Mucosa of descending colon (tissue), 3 donors: ENCODE data around the gene CCDC175. TPM values are rescaled to one million over a fixed set of nuclear protein-coding genes. Genes with fewer than 3 reads are reported as not detected.

Experiments
- ATAC-seq: fragments of 200-7000 bp; cut with Tn5 transposase; one replicate; pipeline ENCODE4 v1.9.1; 2020; ENCODE audit warnings: mild to moderate bottlenecking, moderate library complexity
- DNase-seq, 3 donors: peaks; one replicate each; pipeline ENCODE4 v3.0.0-alpha.2; 2020
- H3K36me3 ChIP-seq: fragments of 200-600 bp; one replicate; pipeline ENCODE4 v1.8.0; 2021; ENCODE audit warnings: low read depth, mild to moderate bottlenecking
- H3K4me1 ChIP-seq: fragments of 200-600 bp; one replicate; pipeline ENCODE4 v1.8.0; 2021; ENCODE audit warnings: low read depth, mild to moderate bottlenecking
- H3K4me3 ChIP-seq: fragments of 200-600 bp; one replicate; pipeline ENCODE4 v1.8.0; 2021; ENCODE audit warnings: mild to moderate bottlenecking
- H3K9me3 ChIP-seq: fragments of 200-600 bp; one replicate; pipeline ENCODE4 v1.8.0; 2021; ENCODE audit warnings: mild to moderate bottlenecking
- intact Hi-C, 2 donors: fragments of 100-400 bp; cut with DNase I in 1 of 2; cut with micrococcal nuclease in 1 of 2; formaldehyde crosslinking; loops; one replicate each; pipeline versions ENCODE4 v1.11.0 to v1.11.1; 2022; cut with DNase I, micrococcal nuclease
- total RNA-seq, 3 donors: library from RNA; stranded (reverse); fragmentation: NEBNext Ultra II Directional in 2 of 3; extraction: Animal tissue kit (Norgen Biotek cat#: 25700) in 2 of 3; gene quantifications; one replicate each; pipeline versions ENCODE4 v1.2.1 to v1.2.4, GENCODE V29; 2021 to 2023
- TF ChIP-seq, protein P1 (sequence below): fragments of 200-600 bp; IDR thresholded peaks from one replicate; pipeline ENCODE4 v1.8.0; 2022; ENCODE audit warnings: antibody characterized with exemption, mild to moderate bottlenecking
- donor health status: DM: no; HTN: no; CAD: no; lungs with moderate emphysema.
- donor health status: DM: no; HTN: no; CAD: no.
- donor health status: DM: no; HTN: yes; CAD: no.

The CCDC175 gene
- total RNA-seq, 3 donors from 2014 or later, result 0.09 to 1.6 (median 0.60) TPM

DNA sequence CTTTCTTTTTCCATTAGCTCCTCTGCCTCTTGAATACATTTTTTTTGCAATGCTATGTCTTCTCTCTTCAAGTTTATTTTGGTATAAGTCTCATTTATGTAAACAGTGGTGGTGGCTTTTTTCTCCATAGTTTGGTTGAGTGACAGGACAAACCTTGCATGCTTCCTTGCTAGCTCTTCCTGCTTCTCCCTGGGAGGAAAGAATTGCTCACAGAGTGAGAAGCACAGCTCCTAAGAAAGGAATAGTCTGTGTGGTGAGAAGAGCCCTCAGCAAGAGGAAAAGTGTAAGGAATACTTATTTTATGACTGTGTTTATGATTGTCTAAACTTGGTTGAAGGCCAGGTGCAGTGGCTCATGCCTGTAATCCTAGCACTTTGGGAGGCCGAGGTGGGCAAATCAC lies 11.5 kb downstream of the CCDC175 start:
- intact Hi-C loops, result no loop called here
- no peaks in the 10 kb centered on the region for H3K36me3 ChIP-seq
- peaks cover 18% of the 10 kb centered on the region for H3K4me1 ChIP-seq
- no peaks in the 10 kb centered on the region for H3K9me3 ChIP-seq
- TF ChIP-seq, protein P1, sequence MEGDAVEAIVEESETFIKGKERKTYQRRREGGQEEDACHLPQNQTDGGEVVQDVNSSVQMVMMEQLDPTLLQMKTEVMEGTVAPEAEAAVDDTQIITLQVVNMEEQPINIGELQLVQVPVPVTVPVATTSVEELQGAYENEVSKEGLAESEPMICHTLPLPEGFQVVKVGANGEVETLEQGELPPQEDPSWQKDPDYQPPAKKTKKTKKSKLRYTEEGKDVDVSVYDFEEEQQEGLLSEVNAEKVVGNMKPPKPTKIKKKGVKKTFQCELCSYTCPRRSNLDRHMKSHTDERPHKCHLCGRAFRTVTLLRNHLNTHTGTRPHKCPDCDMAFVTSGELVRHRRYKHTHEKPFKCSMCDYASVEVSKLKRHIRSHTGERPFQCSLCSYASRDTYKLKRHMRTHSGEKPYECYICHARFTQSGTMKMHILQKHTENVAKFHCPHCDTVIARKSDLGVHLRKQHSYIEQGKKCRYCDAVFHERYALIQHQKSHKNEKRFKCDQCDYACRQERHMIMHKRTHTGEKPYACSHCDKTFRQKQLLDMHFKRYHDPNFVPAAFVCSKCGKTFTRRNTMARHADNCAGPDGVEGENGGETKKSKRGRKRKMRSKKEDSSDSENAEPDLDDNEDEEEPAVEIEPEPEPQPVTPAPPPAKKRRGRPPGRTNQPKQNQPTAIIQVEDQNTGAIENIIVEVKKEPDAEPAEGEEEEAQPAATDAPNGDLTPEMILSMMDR, result no peak
- DNase-seq (peak in 1 of 3 donors; percentile 32), ATAC-seq (peak; percentile 80)
- no peak overlapping the region for H3K4me3 ChIP-seq

- Histone ChIP-seq H3K36me3 (no peaks in the 10 kb centered on the region), H3K9me3 (no peaks in the 10 kb centered on the region), H3K4me3 (no peak overlapping the region), H3K4me1 (peaks cover 18% of the 10 kb centered on the region)
- peak; percentile 14 for ATAC-seq
- no peak for DNase-seq
- intact Hi-C loops, result no loop called here
- TF ChIP-seq, protein P1, result no peak
These were observed 12.2 kb downstream of the CCDC175 start for GRCh38 chr14:59564366-59564765.

GRCh38 chr14:59547310-59547709 lies 29.3 kb downstream of the CCDC175 start:
- Histone ChIP-seq H3K36me3 (no peaks in the 10 kb centered on the region), H3K4me3 (no peak overlapping the region), H3K9me3 (no peaks in the 10 kb centered on the region), H3K4me1 (no peaks in the 10 kb centered on the region)
- DNase-seq (no peak), ATAC-seq (peak; percentile 59)
- TF ChIP-seq, protein P1, result no peak
- intact Hi-C loops, result no loop called here

DNA sequence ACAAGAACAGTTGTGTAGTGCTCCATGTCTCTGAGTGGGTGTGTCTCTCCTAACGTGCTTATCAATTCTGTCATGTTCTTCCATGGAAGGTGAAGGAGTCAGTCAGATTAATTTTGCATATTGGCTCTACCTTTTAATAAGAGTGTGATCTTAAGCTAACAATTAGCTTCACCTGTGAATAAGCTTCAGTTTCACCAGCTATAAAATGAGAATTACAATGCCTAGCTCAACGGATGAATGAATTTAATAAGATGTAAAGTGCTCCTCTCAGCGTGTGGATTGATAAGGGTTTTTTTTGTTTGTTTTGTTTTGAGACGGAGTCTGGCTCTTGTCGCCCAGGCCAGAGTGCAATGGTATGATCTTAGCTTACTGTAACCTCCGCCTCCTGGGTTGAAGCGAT lies 32.7 kb downstream of the CCDC175 start:
- TF ChIP-seq, protein P1, result no peak
- H3K36me3 ChIP-seq, result no peaks in the 10 kb centered on the region
- H3K9me3 ChIP-seq, result no peaks in the 10 kb centered on the region
- no peaks in the 10 kb centered on the region for H3K4me1 ChIP-seq
- ATAC-seq (no peak), DNase-seq (no peak)
- no peak overlapping the region for H3K4me3 ChIP-seq
- intact Hi-C loops, result no loop called here

- TF ChIP-seq, protein P1, result no peak
- no peaks in the 10 kb centered on the region for H3K9me3 ChIP-seq
- DNase-seq (no peak), ATAC-seq (no peak)
- H3K4me3 ChIP-seq, result no peak overlapping the region
- H3K36me3 ChIP-seq, result no peaks in the 10 kb centered on the region
- intact Hi-C loops, result no loop called here
- no peaks in the 10 kb centered on the region for H3K4me1 ChIP-seq
These were observed 34.9 kb downstream of the CCDC175 start for GRCh38 chr14:59541731-59542130.

- TF ChIP-seq, protein P1, result no peak
- DNase-seq, result no peak
- no peak overlapping the region for H3K4me3 ChIP-seq
- ATAC-seq, result no peak
- H3K4me1 ChIP-seq, result no peaks in the 10 kb centered on the region
- no peaks in the 10 kb centered on the region for H3K36me3 ChIP-seq
- no peaks in the 10 kb centered on the region for H3K9me3 ChIP-seq
- intact Hi-C loops, result no loop called here
These were observed 35.8 kb downstream of the CCDC175 start for GRCh38 chr14:59540852-59541251.
